Ishikawa (cell line): ENCODE data around the gene PEAK1.

Experiments used
- CEBPB ChIP-seq: IDR thresholded peaks from 2 replicates; pipeline ENCODE4 v1.6.1; 2012
- CREB1 ChIP-seq: IDR thresholded peaks from 2 replicates; pipeline ENCODE4 v1.6.1; 2012; ENCODE audit warnings: low read depth
- EGR1 ChIP-seq: IDR thresholded peaks from 2 replicates; pipeline ENCODE4 v1.6.1; 2012
- EP300 ChIP-seq: IDR thresholded peaks from 2 replicates; pipeline ENCODE4 v1.6.1; 2012; ENCODE audit warnings: borderline replicate concordance
- RAD21 ChIP-seq: IDR thresholded peaks from 2 replicates; pipeline ENCODE4 v1.6.1; 2012; ENCODE audit warnings: low read depth
- TAF1 ChIP-seq: IDR thresholded peaks from 2 replicates; pipeline ENCODE4 v1.6.1; 2012; ENCODE audit warnings: low read depth, mild to moderate bottlenecking
- TEAD4 ChIP-seq: IDR thresholded peaks from 2 replicates; pipeline ENCODE4 v1.6.1; 2012
- YY1 ChIP-seq: IDR thresholded peaks from 2 replicates; pipeline ENCODE4 v1.6.1; 2012; ENCODE audit warnings: low read depth
- TF ChIP-seq, protein P1 (sequence below): IDR thresholded peaks from 2 replicates; pipeline ENCODE4 v1.6.1; 2012
- TF ChIP-seq, protein P2 (sequence below): IDR thresholded peaks from 2 replicates; pipeline ENCODE4 v1.6.1; 2012

DNA sequence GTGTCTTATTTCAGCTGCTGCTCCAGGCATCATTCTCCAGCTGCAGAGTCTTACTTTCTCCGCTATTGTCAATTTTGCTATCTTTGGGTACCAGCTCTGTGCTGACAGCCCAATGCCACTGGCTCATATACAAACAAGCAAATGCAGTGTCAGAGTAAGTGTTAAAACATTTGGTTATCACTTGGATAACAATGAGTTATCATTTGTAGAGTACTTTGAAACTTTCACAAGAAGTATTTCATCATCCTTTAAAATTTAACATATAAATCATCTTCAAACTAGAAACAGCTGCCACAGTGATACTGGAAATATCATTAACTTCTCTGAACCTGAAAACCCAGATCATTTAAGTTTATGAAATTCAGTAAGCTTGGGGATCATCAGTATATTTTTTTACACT is 362.8 kb downstream of the PEAK1 start:
- TF ChIP-seq CEBPB (no peak), YY1 (no peak), RAD21 (no peak), EGR1 (no peak), EP300 (no peak), CREB1 (no peak), TAF1 (no peak), TEAD4 (no peak)
- TF ChIP-seq, protein P1, sequence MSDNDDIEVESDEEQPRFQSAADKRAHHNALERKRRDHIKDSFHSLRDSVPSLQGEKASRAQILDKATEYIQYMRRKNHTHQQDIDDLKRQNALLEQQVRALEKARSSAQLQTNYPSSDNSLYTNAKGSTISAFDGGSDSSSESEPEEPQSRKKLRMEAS: no peak
- TF ChIP-seq, protein P2, sequence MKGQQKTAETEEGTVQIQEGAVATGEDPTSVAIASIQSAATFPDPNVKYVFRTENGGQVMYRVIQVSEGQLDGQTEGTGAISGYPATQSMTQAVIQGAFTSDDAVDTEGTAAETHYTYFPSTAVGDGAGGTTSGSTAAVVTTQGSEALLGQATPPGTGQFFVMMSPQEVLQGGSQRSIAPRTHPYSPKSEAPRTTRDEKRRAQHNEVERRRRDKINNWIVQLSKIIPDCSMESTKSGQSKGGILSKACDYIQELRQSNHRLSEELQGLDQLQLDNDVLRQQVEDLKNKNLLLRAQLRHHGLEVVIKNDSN: no peak
